Lower leg skin (tissue), 3 donors: ENCODE results near the gene OR13C3.

ENCODE experiments used
- POLR2A ChIP-seq, 2 donors: fragments of 450-650 bp; IDR thresholded peaks; one replicate each; pipeline ENCODE4 v1.6.1; 2016 to 2017; ENCODE audit warnings: antibody characterized with exemption in 2 of 2, mild to moderate bottlenecking in 1 of 2, moderate library complexity in 1 of 2
- TF ChIP-seq, protein P1 (sequence below), 3 donors: fragments of 450-650 bp; IDR thresholded peaks; one replicate each; pipeline ENCODE4 v1.5.1; 2016; ENCODE audit warnings: antibody characterized with exemption in 3 of 3, mild to moderate bottlenecking in 3 of 3, moderate library complexity in 2 of 3

- TF ChIP-seq, protein P1, sequence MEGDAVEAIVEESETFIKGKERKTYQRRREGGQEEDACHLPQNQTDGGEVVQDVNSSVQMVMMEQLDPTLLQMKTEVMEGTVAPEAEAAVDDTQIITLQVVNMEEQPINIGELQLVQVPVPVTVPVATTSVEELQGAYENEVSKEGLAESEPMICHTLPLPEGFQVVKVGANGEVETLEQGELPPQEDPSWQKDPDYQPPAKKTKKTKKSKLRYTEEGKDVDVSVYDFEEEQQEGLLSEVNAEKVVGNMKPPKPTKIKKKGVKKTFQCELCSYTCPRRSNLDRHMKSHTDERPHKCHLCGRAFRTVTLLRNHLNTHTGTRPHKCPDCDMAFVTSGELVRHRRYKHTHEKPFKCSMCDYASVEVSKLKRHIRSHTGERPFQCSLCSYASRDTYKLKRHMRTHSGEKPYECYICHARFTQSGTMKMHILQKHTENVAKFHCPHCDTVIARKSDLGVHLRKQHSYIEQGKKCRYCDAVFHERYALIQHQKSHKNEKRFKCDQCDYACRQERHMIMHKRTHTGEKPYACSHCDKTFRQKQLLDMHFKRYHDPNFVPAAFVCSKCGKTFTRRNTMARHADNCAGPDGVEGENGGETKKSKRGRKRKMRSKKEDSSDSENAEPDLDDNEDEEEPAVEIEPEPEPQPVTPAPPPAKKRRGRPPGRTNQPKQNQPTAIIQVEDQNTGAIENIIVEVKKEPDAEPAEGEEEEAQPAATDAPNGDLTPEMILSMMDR (IDR thresholded peaks at IDR 0.05): no peak
- TF ChIP-seq POLR2A (IDR thresholded peaks at IDR 0.05): no peak
These were observed 32.7 kb downstream of the OR13C3 start, which contains the start of gene OR13F1 for GRCh38 chr9:104503963-104504362.
